AG09319 (cell line): ENCODE data around the gene TSGA10IP.

Experiments used
- DNase-seq: peaks from one replicate; pipeline ENCODE4 v3.0.0-alpha.2; 2010; ENCODE audit warnings: low read depth; ENCODE audit errors: extremely low read depth
- CTCF ChIP-seq: IDR thresholded peaks from 2 replicates; pipeline ENCODE4 v1.5.1; 2011; ENCODE audit warnings: low read depth, mild to moderate bottlenecking, inconsistent platforms, low read length, moderate library complexity

Gene TSGA10IP

GRCh38 chr11:65912845-65913244, 32.4 kb upstream of the TSGA10IP start:
- TF ChIP-seq CTCF: no peak
- peak; percentile 56 for DNase-seq

- no peak for DNase-seq
These were observed 30.0 kb upstream of the TSGA10IP start for GRCh38 chr11:65915101-65915820.

GRCh38 chr11:65915821-65916251, 29.4 kb upstream of the TSGA10IP start:
- TF ChIP-seq CTCF: no peak
- peak; percentile 94 for DNase-seq

More at GRCh38 chr11:65915101-65915820, 30.0 kb upstream of the TSGA10IP start:
- no peak for TF ChIP-seq CTCF

GRCh38 chr11:65916391-65916790, 28.9 kb upstream of the TSGA10IP start:
- no peak for TF ChIP-seq CTCF
- no peak for DNase-seq

- DNase-seq: no peak
- TF ChIP-seq CTCF: no peak
These were observed 28.2 kb upstream of the TSGA10IP start for GRCh38 chr11:65917077-65917433.

- no peak for TF ChIP-seq CTCF
- DNase-seq: no peak
These were observed 27.7 kb upstream of the TSGA10IP start for GRCh38 chr11:65917434-65918210.
